GM19328 (cell line): ENCODE data around the gene NT5C3A.
"Not testable (repeated sequence)": the region's sequence is repeated elsewhere in the genome, so short reads cannot be mapped to it uniquely, and the experiment has no call there.

Experiments
- ATAC-seq: cut with Tn5 transposase; IDR thresholded peaks from one replicate; pipeline ENCODE4 v1.9.1; 2021; ENCODE audit warnings: mild to moderate bottlenecking, moderate library complexity; ENCODE audit not compliant: unreplicated experiment

Gene NT5C3A

DNA sequence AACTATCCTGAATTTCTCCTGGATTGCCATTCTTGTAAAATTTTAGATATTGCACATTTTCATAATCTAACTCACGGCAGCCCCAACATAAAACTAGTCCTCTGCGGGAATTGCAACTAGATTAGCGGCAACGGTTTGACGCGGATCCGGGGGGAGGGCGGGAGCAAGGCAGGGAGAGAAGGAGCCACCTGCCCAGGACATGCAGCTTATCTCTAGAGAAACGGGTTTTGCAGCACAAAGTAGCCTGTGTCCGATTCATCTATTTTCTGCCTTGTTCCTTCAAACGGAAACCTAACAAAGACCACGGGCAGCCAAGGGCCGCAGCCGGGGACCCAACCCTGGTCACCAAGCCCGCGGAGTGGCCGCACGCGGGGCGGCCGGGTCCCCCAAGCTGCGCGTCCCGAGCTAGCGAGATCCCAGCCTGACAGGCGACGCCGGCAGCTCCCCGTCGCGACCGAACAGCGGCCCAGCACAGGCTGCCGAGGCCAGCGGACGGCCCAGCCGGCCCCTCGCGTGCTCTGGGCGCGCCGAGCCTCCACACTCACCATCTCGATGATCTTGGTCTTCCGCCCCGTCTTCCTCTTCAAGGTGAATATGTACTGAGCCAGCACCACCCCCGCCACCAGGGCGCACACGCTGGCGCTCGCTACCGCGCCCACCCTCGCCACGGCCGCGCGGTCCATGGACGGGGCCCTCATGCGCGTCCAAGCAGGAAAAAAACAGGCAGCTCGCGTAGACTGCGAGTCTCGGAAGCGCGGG, at the start of gene NT5C3A:
TSS of gene NT5C3A (minus strand) at position 754 of the 759 bp plus-strand sequence. CDS start at position 683, 71 bp downstream.
- ATAC-seq: peak; percentile 38

DNA sequence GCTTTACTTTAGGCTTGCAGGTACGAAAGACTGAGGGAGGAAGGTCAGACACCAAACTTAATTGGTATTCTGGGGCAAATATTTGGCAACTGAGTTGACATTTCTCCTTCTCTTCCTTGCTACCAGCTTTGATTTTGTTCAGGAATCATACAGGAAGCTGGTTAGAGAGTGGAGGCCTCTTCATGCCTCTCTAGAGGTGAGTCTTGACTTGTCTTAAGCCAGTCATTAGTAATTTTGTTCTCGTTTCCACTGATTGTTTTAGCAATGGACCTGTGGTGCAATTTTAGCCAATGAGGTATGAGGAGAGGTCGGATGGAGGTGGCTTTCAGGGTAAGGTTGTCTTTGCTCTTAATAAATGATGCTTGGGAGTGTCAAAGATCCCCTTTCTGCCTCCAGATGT, 49.0 kb upstream of the NT5C3A start:
- no peak for ATAC-seq

DNA sequence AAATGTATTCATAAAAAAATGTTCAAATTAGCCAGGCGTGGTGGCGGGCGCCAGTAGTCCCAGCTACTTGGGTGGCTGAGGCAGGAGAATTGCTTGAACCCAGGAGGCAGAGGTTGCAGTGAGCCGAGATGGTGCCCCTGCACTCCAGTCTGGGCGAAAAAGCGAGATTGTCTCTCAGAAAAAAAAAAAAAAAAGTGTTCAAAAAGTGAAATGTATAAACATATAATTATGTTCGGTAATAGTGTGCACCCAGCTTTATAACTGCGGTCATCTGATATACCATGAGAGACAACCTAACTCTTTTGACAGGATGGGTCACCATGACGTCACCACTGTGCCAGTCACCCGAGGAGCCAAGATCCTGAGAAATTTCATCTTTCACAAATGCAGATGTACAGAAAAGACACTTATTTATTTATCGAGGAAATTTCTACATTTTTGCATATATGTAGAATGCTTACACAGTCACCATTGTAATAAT, 47.2 kb upstream of the NT5C3A start:
- no peak for ATAC-seq

DNA sequence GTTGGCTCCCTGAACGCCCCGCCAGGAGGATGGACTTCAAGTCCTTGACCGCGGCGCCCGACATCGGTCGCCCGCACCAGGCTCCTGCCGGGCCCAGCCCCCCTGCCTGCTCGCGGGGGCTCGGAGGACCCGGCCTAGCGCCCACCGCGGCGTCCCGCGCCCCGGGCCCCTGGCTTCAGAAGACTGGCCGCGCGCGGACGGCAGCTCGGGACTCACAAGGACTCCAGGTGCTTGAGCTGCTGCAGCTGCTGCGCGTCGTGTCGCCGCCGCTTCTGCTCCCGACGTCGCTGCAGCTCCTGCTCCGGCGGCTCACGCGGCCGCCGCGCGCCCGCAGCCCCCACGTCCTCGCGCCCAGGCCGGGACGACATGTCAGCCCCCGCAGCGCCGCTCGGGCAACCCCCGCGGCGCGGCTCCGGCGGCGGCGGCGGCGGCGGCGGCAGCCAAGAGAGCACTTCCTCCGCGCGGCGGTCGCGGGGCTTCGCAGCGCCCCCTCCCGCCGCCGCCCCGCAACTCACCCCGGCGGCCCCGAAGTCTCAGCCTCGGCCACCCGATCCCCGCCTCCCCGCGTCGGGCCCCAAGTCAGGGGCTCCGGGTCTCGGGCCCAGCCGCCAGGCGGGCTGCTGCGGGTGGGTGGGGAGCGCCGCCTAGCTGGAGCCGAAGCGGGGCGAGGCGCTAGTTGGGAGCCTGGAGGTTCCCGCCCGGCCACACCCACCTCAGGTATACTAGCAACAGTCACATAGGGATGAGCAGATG, 46.6 kb upstream of the NT5C3A start, which contains the start of gene RP9:
TSS of gene RP9 (minus strand) at position 400 of the 753 bp plus-strand sequence. CDS start at position 368, 32 bp downstream.
- ATAC-seq: peak; percentile 89

DNA sequence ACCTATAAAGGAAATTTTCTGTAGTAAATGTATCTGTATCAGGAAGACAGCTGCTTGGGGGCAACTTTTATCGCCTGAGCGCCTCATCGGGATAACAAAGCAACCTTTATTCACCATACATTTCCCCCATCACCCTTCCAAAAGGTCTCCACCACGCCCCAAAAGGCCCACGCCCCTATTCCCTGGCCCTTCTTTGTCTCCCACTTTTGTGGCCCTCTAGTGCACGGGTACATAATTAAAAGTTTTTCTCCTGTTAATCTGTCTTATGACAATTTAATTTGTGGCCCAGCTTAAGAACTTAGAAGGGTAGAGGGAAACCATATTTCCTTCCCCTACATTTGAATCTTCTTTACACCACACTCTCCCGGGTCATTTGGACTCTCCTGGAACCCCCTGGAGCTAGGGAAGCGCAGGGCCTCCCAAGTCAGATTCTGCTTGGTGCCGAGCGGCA, 46.0 kb upstream of the NT5C3A start:
- ATAC-seq: no peak

DNA sequence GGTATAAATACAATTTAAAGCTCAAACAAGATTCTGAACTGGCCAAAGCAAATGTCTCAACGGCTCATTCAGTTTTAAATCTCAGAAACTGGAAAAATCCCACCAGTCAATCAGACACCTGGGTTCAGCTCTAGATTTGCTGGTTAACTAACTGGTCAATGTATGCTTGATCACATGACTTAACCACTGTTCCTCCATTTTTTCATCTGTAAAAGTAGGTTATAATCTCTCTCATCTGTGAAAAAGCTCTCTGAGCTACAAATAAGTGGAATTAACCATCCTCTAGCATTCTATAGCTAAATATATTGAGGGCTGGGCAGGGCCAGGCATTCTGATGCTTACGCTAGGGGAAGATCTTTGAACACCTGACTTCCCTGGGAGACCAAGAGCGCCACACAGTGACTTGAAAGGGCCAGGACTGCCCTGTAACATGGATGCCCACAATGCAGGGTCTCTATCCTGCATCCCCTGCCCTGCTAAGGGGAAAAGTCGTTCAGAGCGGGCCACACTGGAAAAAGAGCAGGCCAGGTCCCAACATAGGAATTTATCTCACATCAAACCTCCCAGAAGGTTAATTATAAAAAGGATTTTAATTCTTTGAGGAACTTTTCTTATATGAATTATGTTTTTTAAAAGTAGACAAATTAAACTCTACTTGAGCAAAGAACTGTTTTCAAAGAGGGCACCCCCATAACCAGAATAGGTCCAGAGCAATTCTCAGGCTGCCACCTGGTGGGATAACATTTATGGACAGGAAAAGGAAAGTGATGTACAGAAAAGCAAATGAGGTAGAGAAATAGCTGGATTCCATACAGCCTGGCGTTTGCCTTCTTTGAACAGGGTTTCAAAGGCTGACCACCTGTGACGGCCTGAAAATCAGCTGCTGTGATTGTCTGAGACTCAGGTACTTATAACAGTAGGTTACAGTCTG, 44.8 kb upstream of the NT5C3A start:
- no peak for ATAC-seq

DNA sequence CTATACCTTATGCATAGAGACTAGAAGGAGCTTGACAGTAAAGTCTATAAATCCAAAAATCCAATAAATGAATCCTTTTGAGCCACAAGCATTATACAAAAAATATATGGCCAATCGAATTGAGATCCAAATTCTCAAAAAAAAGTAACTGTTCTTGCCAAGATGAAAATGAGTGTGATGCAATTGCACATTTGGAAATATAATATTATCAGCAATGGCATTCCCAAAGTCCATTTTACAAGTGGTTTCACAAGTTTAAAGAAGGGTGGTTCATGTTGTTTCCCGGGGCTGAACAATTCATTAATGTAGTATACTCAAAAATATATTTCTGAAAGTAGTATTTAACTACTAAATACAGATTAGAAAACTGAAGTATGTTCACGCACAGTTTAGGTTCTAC, 39.3 kb upstream of the NT5C3A start:
- ATAC-seq: no peak

DNA sequence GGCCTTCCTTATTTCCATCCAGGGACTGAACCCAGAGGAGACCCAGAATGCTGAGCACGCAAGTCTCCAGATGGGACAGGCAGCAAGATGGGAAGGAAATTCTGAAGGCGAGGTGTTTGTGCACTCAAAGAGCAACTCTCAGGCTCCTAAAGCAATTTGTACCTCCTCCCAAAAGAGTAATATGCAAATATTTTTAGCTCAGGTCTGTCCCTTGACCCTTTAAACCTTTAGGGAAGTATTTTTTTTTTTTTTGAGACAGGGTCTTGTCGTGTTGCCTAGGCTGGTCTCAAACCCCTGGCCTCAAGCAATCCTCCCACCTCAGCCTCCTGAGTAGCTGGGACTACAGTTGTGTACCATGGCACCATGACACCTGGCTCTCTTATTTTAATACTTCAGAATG, 38.2 kb upstream of the NT5C3A start:
- no peak for ATAC-seq

DNA sequence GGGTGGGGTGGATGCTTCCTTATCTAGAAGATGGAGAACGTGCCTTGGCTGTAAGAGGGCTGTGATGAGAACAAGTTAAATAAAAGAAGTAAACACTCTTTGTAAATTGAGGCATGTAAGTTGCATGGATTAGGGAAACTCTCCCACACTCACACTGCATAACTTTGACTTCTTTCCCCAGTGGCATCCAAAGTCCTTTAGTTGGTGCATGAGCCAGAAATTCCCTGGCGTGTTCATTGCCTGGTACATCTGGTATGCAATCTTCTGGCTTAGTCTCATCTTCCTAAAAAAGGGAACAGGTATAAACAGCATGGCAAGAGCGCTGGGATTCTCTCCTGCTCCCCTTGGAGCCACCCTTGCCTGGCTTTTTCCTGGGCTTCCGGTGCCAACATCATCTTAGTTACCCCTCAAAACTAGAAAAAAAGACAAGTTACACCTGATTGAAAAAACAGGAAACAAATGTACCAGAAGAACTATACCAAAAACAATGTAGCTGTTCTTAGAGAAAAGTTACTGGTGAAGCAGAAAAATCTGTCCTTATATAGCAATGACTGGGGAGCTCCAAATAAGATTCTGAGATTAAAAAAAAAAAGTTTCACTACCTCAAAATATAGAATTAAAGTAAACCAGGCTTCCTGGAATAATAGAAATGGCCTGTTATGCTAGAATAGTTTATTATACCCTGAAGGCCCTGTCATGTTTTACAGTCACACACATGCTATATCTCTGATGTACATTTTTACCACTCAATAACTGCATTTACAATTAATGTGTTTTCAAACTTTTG, 36.8 kb upstream of the NT5C3A start:
- ATAC-seq: no peak

DNA sequence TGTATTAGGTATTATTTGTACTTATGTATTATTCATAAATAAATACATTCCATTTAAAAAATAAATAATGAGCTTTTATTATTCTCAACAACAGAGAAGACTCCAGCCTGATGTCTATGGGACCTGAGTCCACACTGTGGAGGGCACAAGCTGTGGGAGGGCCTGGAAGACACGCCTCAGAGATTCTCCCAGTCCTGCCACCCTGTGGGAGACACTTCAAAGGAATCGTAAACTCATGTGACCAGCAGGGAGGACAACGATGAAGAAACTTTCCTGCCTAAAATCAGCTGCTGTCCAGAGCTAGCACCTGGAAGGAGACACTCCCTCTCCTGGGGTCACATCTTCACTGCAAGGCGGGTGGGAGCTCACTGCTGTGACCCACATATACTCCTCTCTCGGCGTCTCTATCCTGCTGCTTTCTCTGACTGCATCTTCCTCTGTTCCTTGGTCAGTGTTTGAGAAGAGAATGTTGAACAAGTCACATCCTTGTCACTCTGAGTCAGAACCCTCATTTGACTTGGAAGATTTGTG, 32.2 kb upstream of the NT5C3A start:
- ATAC-seq: not testable (repeated sequence)

DNA sequence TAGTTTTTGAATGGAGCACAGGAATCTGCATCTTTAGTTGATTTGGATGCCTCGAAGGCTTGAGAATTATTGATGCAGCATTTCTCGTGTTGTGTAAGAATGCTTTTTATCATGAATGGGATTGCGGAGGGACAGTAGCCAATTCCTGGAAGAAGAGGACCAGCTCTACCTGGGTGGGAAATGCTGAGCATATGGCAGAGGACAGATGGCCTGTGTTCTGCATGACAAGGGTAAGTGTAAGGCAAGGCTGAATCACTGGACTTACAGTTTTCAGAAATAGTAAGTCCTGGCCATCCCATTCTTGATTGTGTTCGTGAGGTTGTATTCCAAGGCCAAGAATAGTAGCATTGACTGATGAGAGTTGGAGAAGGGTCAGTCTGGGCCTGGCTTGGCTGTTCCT, 30.7 kb upstream of the NT5C3A start:
- ATAC-seq: no peak

DNA sequence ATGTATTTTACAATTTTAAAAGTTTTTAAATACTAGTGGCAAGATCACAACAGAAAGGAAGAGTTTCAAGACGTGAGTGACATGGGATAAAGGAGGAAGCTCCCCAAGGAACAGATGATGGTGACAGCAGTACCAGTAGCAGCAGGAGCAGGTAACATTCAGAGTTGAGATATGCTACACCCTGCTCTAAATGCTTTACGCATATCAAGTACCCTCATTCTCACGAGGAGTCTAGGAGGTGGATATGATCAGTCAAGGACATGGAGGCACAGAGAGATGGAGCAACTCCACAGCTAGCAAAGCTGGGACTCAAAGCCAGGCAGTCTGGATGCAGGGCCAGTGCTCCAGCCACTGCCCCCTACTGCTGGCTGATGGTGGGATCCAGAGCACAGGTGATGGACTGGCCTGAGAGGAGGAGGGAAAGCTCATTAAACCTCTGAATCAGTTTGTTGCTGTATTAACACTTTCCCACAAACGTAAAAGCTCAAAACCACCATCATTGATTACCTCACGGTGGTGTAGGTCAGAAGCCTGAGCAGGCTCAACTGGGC, 29.1 kb upstream of the NT5C3A start:
- no peak for ATAC-seq

DNA sequence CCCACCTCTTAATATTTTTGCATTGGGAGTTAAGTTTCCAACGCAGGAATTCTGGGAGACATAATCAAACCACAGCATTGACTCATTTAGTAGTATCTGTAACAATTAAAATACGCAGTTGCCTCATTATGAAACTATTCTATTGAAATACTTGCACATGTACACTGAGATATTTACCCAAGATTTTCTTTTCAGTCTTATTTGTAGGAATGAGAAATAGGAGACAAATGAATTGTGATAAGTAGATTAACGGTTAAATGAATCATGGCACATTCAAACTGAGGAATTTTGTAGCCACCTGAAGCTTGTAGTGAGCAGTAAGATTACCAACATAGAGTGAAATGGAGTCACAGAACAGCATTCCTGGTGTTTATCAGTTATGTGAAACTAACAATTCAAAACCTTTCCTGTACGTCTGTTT, 28.5 kb upstream of the NT5C3A start:
- ATAC-seq: no peak

DNA sequence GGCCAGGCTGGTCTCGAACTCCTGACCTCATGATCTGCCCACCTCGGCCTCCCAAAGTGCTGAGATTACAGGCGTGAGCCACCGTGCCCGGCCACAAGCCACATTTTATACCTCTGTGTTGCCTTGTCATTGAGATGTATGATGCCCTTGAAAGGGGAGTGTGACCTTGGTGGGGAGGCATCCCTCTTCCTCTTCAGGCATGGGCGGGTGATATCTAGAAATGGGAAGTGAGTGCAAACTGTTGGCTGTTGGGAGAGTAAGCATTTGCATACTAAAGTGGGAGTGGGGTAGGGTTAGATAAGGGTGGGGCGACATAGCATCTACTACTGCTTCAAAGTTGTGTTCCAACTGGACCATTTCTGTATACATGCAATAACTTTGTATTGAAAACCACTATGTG, 26.6 kb upstream of the NT5C3A start:
- ATAC-seq: no peak

DNA sequence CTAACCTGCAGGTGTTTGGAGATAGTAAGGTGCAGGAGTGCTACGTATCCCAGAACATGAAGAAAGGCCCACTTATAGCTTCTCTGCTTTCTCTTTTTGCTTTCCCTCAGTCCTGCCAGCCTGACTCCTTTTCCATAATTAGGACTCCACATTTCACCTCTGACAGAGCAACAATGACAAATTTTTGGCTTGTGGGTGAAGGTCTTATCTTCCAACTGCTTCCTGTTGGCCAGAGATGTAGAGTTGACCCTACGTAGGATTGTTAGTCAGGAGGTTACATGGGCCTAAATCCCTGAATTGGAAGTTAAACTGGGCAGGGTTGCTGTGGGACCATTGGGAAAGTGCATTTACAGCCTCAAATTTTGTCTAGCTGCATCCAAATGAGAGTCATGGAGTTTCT, 25.3 kb upstream of the NT5C3A start:
- ATAC-seq: no peak

DNA sequence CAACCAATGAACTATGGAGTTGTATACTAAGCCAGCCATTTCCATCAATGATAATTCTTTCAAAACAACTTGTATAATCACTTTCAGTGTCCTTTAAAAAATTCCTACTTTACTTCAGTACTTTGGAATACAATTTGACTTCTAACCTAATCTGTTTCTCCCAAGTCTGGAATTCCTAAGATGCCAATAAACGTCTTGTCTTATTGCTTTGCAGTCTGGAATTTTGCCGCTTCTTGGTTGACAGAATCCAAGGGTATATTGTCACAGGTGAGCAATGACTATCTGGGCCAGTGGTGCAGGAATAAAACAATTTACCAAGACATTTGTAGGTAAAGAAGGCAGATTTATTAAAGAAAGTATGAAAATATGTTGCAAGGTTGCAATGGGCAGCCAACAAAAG, 24.8 kb upstream of the NT5C3A start:
- no peak for ATAC-seq

DNA sequence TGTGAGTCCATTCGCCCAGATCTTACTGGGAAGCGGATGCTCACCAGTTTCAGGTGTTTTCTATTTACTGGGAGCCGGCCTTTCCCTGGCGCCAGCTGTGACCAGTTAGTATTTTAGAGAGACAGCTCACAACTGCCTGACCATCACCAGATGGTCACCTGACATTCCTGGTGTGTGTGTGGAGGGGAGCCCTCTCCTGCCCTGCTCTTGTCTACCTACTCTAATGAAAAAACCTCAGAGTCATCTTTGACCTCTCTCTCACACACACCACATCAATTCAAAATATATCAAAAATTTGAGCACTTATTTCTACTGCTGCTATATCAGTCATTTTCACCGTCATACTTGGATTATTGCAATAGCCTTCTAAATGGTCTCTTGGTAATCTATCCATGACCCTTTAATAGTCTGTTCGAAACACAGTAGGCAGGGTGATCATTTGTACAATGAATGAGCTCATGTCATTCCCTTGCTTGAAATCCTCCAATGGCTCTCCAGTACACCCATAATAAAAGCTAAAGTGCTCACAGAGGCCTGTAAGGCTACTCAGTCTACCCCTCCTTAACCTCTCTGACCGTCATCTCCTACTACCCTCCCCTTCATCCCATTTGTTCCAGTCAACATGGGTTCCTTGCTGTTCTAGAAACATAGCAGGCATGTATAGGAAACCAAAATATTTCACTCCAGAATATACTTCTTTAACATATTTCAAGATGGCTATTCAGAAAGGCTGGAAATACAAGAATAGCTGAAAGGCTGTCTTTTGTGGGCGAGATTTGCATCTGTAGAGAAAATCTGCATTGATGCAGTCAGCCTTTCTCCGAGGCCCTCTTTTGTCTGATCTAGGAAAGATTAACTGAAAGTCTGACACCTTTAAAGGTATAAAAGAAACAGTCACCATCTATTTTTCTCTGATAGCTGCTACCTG, 17.5 kb upstream of the NT5C3A start:
- no peak for ATAC-seq

DNA sequence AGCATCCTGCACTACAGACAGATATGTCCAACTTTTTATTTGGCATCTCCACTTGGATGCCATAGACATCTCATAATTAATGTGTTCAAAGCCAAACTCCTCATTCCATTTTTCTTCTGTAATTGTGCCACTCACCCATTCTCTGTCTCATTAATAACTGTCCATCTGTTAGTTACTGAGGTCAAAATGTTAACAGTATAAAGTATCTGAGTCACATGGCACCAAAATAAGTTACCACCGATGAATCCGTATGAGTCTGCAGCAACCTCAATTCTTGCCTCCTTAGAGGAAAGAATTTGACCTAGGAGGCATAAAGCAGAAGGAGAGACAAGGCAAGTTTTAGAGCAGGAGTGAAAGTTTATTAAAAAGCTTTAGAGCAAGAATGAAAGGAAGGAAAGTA, 16.5 kb upstream of the NT5C3A start:
- ATAC-seq: no peak
